DMS 273 (cell line): Measurements from ENCODE around the gene ADAT3.
A peak's percentile ranks its signal among the peaks of the same experiment; 100 is the strongest.

Experiments
- DNase-seq: peaks from one replicate; lab custom pipeline; 2025; ENCODE audit not compliant: unreplicated experiment; lab: John Stamatoyannopoulos, UW

The ADAT3 gene

DNA sequence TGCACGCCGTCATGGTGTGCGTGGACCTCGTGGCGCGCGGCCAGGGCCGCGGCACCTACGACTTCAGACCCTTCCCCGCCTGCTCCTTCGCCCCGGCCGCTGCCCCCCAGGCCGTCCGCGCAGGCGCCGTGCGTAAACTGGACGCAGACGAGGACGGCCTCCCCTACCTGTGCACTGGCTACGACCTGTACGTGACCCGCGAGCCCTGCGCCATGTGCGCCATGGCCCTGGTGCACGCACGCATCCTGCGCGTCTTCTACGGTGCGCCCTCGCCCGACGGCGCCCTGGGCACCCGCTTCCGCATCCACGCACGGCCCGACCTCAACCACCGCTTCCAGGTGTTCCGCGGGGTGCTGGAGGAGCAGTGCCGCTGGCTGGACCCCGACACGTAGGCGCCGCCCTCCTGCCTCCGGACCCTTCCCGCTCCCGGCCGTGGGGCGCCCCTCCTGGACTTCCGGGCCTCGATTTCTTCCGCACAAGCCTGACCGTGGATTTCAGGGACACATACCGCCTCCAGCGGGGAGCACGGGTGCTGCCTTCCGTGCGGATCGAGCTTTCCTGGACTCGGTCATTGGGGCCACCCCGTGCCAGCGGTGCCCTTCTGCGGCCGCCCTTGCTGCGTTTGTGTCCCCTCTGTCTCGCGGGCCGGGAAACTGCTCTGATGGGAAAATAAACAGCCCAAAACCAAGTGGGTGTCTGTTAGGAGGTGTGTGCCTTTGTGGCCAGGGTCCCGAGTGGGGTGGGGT is 7.7 kb downstream of the ADAT3 start:
- no peak for DNase-seq

DNA sequence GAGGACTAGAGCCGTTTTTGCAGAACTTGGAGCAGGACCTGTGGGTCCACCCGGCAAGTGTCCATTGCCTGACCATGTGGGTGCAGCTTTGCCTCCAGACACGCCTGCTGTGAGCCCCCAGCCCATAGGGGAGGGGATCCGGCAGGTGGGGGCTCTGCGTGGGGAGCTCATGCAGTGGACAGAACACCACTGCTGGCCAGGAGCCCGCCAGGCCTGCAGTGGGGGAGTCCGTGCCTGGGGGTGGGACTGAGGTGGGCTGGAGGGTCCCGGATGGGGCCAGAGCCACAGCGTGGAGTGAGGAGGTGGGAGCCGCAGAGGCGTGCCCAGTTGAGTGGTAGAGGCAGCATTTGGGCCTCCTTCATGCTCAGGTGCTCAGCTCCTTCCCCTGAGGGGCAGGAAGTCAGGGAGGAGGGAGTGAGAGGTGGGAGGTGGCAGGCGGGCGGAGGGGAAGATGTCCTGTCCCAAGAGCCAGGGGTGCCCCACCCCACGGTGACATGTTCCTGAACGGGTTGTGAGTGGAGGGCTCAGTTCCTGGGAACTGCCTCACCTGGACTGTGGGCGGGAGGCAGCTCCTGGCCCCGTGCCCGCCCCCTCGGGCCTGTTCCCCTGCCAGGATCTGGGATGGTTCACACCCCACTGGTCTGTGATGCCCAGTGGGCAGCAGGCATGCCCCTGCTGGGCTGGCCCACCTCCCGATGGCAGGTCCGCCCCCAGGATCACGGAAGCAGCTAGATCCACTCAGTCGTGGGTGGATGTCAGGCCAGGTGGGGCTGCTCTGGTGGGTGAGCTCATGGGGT is 8.8 kb downstream of the ADAT3 start:
- DNase-seq = no peak

DNA sequence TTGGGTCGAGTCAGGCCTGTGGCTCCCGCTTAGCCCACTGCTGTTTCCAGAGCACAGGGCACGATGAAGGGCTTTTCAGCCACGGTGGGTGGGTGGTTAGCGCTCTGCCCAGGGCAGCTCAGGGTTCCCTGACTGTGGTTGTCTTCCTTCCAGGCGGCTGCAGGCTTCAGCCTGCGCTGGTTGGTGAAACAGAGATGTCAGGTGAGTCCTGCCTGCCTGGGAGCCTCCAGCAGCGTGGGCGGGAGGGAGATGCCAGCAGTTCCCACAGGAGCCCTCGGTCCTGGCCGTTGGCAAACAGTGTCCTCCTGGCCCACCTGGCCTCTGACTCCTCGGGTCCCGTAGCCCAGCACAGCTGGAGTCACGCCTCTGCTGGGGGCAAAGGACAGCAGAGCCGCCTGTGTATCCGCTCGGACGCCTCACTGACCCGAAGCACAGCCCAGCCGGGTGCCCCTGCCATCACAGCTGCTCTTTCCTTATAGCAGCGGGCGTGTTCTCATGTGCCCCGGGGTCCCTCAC is 9.7 kb downstream of the ADAT3 start:
- DNase-seq = no peak

DNA sequence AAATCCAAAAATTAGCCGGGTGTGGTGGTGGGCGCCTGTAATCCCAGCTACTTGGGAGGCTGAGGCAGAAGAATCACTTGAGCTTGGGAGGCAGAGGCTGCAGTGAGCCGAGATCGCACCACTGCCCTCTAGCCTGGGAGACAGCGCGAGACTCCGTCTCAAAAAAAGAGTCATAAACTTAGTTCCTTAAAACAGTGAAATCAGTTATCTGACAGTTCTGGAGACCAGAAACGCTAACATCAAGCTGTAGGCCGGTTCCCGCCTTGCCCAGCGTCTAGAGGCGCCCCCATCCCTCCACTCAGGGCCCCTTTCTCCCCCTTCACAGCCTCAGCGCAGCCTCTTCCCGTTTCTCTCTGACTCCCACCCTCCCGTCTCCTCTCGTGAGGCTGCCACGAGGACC is 11.9 kb downstream of the ADAT3 start:
- no peak for DNase-seq

DNA sequence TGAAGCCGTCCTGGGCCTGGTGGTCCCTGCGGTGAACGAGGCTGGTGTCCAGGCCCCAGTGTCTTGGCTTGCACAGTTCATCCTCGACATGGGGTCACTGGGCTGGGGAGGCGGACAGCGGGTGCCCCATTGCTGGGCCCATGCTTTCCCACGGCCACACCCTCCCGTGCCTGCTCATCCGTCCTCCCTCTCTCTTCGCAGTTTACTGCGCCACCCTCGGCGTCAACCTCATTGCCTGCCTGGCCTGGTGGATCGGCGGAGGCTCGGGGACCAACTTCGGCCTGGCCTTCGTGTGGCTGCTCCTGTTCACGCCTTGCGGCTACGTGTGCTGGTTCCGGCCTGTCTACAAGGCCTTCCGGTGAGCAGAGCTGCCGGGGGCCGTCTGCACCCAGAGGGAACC is 12.7 kb downstream of the ADAT3 start:
- no peak for DNase-seq

DNA sequence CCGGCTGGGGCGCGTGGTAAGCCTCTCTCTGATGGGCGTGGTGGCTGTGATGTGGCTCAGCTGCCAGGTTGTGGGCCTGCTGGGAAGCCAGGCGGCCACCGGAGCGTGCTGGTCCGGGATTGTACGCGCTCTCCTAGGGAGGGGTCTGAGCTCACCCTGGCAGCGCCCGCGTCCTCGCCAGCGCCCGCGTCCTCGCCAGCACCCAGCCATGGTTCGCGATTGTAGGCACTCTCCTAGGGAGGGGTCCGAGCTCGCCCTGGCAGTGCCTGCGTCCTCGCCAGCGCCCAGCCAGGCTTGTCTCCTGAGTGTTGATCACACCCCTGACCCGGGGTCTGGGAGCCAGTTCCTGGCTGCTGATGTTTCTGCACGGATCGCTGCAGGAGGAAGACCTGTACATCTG is 13.8 kb downstream of the ADAT3 start:
- no peak for DNase-seq

DNA sequence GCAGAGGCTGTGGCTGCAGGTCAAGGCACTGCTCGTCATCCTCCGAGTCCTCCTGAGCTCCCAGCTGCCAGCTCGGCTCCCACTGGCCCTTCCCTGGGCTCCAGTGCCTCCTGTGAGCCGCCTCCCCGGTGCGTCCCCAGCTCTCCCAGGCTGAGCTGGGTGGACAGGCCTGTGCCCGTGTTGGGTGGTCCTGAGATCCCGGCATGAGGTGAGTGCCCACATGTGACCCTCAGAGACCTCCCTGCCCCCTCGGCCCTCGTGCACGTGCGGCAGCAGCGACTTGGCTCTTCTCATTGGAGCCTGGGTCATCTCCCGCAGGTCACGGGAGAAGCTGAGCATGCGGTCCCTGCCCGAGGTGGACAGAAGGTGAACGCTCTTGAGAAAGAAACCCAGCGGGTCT is 15.4 kb downstream of the ADAT3 start:
- DNase-seq = no peak

DNA sequence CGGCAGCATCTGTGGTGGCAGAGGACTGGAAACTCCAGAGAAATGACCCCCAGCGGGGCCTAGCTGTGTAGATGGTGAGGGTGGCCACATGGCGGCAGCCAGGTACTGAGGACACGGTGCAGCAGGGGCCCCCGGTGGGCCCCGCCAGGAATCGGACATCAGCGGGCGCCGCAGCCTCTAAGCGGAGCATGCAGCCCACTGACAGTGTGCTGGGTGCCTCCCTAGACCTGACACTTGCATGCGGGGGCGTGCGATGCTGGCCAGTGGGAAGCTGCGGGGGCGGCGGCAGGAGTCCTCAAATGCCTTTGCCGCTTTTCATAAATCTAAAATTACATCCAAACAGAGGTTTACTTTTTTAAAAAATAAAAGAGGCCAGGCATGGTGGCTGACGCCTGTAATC is 16.1 kb downstream of the ADAT3 start:
- DNase-seq = no peak

DNA sequence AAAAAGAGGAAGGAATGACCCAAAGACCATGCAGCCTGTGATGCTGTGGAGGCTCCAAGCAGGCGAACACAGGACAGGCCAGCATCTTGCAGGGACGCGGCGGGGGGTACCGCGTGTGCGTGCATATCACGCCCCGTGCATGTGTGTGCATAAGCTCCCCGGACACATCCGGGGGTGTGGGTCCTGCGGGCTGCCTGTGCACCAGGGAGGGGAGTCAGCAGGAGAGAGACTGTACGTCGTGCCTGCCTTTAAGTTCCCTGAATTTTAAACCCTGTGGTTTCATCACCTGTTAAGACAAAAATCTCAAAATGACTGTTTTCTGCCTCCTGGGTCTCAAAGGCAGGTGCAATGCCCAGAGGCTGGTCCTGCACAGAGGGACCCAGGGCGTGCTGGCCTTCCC is 16.6 kb downstream of the ADAT3 start:
- DNase-seq = no peak

DNA sequence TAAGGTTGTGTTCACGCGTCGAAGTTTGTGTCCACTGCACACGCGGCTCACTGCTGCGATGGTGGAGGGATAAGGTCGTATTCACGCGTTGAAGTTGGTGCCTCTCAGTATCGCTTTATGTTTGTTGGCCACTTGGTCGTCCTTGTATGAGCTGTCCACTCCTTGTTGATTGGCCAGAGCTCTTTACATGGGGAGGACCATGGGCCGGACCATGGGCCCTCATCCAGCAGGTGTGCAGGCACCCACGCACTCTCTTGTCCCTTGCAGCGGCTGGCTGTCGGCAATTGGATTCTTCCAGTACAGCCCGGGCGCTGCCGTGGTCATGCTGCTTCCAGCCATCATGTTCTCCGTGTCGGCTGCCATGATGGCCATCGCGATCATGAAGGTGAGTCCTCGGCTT is 17.6 kb downstream of the ADAT3 start:
- no peak for DNase-seq

DNA sequence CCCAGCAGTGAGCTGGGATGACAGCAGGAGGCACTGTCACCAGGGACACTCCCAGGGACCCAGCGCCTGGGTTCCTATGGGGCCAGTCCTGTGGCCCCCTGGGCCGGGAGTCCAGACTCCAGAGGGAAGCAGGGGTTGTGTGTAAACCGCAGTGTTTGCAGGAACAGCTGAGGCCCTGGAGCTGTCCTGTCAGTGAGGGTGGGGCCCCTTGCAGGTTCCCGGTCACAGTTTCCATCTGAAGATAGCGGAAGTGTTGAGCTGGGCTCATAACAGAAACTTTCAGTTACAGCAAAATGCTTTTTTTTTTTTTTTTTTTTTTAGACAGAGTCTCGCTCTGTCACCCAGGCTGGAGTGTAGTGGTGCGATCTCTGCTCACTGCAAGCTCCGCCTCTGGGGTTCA is 18.1 kb downstream of the ADAT3 start:
- DNase-seq = no peak

DNA sequence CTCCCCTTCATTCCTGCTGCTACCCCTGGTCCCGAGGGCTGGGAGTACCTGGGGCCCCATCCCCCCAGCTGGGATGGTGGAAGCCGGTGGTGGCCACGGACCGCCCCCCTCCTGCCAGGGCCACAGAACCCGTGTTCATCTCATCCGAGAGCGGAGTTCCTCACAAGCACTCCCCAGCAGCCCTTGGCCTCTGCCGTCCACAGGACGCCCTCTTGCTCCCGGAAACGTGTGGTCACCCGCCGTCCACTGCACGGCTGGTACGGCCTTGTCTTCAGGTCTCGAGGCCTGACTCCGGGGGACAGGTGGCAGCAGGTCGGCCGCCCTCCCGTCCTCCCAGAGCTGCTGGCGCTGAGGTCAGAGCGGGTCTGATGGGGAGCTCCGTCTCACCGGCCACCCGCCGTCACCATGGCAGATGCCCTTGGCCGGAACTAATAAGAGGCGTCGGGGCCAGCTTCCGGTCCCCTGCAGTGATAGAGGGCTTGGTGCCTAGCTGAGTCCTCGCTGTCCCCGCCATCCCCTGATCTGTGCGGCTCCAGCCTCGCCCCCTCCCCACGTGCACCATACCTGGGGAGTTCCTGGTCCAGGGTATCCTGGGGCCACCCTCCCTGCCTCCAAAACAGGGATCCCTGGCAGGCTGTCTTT is 19.2 kb downstream of the ADAT3 start:
- no peak for DNase-seq

DNA sequence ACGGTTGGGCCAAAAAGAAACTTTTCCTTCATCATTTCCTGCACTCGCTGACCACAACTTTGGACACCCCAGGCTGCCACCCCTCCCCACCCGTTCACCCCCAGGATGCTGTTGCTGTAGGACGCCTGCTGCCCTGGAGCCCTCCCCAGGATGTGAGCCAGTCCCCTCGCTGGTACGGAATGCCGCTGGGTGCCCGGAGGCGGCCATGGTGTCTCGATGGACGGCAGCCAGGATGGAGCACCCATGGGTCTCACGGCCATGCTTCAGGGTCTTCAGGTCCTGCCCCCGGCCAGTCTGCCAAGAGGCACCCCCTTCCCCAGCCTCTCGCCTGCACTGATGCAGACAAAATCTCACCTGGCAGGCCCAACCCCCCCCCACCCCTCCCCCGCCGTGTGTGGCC is 20.3 kb downstream of the ADAT3 start:
- no peak for DNase-seq

DNA sequence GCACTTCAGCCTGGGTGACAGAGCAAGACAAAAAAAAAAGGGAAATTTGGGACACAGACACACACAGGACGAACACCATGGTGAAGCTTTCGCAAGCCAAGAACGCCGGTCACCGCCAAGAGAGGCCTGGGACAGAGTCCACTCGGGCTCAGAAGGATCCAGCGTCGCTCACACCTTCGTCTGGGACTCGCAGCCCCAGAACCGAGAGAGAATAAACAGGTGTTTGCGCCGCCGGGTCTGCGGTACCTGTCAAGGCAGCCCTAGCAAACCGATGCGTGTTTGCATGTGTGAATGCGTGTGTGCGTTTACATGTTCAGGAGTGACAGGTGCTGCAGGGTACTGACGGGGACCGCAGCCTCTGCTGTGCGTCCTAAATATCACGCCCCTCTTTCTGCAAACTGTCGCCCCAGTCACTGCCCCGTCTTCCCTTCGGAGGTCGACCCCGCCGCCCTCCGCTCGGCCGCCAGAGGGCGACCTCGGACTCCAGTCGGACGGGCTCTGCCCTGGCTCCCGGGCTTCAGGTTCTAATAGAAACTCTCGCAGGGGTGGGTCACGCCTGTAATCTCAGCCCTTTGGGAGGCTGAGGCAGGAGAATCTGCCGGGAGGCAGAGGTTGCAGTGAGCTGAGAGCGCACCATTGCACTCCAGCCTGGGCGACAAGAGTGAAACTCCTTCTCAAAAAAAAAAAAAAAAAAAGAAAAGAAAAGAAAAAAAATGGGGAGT is 24.0 kb downstream of the ADAT3 start:
- DNase-seq = peak; percentile 94

DNA sequence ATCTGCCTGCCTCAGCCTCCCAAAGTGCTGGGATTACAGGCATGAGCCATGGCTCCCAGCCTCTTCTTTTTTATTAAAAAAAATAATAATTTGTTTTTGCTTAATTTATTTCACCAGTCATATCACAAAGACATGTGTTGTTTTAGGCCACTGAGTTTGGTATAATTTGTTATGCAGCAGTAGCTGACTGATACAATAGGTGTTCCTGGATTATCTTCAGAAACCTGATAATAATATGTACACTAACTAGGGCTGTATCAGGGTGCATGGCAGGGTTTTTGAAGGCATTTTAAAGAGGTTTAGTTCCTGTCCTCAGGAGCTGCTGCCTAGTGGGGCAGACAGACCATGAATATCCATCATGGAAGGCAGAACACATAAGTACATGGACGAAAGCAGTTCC is 26.2 kb downstream of the ADAT3 start:
- no peak for DNase-seq

DNA sequence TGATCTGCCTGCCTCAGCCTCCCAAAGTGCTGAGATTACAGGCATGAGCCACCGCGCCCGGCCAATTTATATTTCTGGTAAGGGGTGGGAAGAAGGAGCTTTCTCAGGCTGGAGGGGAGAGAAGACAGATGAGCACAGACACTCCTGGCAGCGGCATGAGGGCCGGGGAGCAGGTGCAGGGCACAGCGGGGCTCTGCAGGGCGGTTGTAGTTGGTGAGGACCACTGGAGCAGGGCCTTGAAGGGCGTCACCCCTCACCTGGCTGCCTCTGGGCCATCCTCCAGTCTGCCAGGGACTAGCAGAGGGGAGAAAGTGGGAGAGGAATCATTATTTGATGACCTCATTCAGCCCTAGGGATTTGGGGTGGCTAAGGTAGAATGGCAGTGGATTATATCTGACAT is 27.2 kb downstream of the ADAT3 start:
- no peak for DNase-seq

DNA sequence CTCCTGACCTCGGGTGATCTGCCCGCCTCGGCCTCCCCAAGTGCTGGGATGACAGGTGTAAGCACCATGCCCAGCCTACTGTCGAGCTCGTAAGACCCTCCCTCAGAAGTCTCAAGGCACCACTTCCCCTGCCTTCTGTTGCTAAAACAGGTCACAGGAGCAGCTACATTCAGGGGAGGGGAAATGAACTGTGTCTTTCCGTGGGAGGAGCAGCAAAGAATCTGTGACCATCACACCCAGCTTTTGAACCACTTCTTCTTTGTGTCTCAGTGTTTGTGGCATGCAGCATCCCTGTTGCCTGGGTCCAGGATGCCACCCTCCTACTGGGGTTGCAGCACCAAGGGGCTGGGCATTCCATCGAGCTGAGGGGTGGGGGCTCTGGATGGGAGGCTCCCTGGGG is 28.0 kb downstream of the ADAT3 start:
- no peak for DNase-seq

DNA sequence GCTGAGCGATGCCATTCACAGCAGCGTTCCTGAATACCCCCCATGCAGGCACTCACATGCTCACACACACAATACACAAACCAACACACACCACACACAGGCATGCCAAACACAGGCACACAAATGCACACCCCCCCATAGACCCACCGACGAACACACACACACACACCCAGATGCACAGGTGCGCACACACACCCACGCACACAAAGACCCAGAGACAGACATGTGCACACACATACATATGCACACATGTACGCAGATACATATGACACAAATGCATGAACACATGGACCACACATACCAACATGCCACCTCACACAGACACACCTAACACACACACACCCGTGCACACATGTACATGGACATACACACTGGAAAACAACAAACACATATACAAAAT is 28.7 kb downstream of the ADAT3 start:
- no peak for DNase-seq

DNA sequence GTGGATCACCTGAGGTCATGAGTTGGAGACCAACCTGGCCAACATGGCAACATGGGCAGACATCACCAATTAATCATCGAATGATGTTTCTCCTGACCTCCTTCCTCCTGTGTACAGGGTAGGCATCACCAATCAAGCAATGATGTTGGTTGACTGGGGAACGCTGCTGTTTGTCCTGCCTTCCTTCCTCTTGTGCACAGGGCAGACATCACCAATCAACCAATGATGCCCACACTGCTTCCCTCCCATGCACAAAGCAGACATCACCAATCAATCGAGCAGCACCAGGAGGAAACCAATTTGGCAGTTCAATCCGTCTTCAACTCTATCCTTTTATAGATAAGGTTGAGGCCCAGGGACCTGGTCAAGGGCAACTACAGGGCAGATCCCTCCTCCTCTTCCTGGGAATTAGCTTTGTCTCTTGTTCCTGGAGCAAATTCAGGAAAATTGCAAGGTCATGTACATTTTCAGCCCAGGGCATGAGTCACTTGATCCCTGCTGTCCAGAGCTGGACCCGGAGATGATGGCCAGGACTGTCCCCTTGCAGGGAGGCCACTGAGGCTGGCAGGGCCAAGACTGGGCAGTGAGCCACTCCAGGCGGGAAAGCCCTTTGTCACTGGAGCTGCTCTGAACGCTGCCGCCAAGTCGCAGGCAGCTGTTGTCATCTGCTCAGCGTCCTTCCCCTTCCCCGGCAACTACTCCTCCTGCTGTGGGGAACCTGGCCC is 30.4 kb downstream of the ADAT3 start:
- peak; percentile 60 for DNase-seq

DNA sequence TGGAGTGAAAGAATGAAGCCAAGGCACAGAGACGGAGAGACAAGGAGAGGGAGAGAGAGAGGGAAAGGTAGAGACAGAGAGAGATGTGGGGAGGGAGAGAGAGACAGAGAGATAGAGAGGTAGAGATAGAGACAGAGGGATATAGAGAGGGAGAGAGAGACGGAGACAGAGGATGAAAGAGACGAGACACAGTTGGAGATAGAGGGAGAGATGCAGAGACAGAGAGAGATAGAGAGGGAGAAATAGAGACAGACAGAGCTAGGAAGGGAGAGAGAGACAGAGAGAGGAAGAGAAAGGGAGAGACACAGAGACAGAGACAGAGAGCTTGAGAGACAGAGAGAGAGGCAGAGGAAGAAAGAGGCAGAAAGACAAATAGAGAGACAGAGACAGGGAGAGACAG is 31.2 kb downstream of the ADAT3 start:
- DNase-seq = no peak
